ENCODE measurements around the gene CFAP92.

Gene CFAP92

DNA sequence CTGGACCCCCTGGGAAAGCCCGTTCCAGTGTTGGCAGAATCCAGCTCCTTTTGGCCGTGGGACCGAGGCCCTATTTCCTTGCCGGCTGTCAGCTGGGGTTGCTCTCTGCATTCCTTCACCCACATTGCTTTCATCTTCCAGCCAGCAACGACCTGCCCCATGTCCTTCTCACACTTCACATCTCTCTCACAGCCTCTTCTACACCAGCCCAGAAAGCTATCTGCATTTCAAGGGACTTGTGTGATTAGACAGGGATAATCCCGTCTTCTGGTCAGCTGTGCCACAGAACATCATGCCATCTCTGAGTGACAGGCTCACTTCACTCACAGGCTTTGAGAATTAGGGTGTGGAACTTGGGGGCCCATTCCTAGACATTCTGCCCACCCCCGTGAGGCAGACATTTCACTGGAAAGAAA, 23.6 kb upstream of the CFAP92 start:
- DNase-seq (ENCODE audit: low spot score): no peak
- ChIA-PET POLR2A (ENCODE audit: low non-redundant PET) (no interaction called here), CTCF (interaction anchor here (0.8 to 2.7 kb wide), 3 partner anchors 13 to 48 kb away, joined by 3 to 21 read pairs (median 9); no protein-coding TSS in a partner anchor)
- TF ChIP-seq, protein P1, sequence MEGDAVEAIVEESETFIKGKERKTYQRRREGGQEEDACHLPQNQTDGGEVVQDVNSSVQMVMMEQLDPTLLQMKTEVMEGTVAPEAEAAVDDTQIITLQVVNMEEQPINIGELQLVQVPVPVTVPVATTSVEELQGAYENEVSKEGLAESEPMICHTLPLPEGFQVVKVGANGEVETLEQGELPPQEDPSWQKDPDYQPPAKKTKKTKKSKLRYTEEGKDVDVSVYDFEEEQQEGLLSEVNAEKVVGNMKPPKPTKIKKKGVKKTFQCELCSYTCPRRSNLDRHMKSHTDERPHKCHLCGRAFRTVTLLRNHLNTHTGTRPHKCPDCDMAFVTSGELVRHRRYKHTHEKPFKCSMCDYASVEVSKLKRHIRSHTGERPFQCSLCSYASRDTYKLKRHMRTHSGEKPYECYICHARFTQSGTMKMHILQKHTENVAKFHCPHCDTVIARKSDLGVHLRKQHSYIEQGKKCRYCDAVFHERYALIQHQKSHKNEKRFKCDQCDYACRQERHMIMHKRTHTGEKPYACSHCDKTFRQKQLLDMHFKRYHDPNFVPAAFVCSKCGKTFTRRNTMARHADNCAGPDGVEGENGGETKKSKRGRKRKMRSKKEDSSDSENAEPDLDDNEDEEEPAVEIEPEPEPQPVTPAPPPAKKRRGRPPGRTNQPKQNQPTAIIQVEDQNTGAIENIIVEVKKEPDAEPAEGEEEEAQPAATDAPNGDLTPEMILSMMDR (conservative IDR thresholded peaks at IDR 0.05; ENCODE audit: low read depth): no peak
- no peak overlapping the region for H3K27ac ChIP-seq

DNA sequence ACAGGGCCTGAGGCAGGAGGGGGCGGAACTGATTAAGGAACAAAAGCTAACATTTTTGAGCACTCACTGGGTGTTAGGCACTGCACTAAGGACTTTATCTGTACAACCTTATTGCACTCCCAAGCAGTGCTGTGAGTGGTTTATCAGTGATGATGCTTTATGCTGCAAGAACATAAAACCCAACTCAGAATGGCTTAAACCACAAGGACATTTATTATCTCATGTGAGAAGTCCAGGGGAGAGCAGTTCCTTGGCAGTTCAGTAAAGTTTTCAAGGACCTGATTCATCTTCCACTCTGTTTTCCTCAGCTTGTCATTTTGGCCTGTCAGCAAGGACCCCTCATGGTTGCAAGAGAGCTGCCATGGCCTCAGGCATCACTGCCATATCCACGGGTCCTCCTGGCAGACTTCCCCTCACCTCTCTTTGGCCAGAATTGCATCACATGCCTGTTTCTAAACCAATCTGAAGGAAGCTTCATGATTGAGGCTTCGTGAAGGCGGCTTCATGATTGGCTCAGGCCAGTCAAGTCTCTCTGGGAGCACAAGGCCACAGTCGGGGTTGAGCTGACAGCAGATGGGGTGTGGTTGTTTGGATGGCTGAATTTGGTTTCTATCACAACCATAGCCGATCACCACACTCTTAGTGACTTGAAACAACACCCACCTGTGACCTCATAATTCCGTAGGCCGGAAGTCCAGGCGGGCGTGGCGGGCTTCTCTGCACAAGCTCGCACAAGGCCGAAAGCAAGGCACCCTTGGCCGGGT, 23.0 kb upstream of the CFAP92 start:
- DNase-seq (ENCODE audit: low spot score): no peak
- TF ChIP-seq, protein P1 (conservative IDR thresholded peaks at IDR 0.05; ENCODE audit: low read depth): no peak
- CTCF ChIA-PET: interaction anchor here (0.6 to 2.7 kb wide), 6 partner anchors 11 to 134 kb away, joined by 3 to 21 read pairs (median 4); partner anchors contain the start of gene CFAP92
- POLR2A ChIA-PET (ENCODE audit: low non-redundant PET): interaction anchor here (0.5 kb wide), 1 partner anchor 138 kb away, joined by 7 read pairs; no protein-coding TSS in a partner anchor
- H3K27ac ChIP-seq: no peak overlapping the region

DNA sequence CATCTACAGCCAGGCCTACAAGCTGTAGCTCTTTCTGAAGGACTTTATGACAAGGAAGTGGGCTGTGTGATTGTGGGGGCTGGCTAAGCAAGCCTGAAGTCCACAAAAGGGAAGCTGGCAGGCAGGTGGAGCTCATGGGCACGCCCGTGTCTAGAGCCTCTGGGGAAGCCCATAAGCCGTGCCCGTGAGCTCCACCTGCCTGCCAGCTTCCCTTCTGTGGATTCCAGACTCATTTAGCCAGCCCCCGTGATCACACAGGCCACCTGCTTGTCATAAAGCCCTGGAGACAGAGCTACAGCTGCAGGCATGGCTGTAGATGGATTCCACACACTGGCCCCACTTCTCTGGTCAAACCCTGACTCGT, 22.5 kb upstream of the CFAP92 start:
- DNase-seq (ENCODE audit: low spot score): no peak
- ChIA-PET CTCF (interaction anchor here (0.6 to 2.7 kb wide), 9 partner anchors 8 to 259 kb away, joined by 3 to 21 read pairs (median 3); partner anchors contain the start of gene CFAP92), POLR2A (ENCODE audit: low non-redundant PET) (no interaction called here)
- TF ChIP-seq, protein P1 (conservative IDR thresholded peaks at IDR 0.05; ENCODE audit: low read depth): no peak
- H3K27ac ChIP-seq: no peak overlapping the region

DNA sequence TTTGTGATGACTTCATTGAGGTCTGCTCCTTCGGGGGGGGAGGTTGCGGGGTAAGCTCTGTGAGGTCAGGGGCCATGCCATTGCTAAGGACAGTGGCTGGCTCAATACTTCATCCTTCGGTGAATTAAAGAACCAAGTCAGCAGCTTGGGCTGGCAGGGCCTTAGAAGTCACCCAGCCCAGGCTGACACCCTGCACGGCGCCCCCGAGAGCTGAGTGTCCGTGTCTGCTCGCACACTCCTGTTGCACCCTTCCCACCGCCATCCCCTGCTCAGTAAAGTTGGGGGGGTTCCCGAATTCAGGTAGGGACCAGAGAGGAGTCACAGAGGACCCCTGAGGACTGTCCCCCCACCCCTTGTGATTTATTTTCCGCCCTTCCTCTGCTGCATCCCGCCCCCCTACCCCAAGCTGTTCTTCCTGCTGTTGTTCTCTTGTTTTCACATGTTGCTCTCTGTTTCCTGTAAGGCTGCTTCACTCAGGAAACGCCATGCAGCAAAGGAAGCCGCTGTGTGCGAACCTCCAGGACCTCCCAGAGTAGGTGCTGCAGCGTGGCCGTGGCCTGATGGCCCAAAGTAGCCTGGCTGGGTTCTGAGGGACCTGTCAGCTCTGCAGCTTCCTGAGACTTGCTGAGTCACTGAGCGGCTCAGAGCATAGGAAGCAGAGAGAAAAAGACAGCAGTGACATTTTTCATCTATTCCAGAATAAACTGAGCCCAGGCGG, 21.7 kb upstream of the CFAP92 start:
- TF ChIP-seq, protein P1 (conservative IDR thresholded peaks at IDR 0.05; ENCODE audit: low read depth): no peak
- H3K27ac ChIP-seq: no peak overlapping the region
- POLR2A ChIA-PET (ENCODE audit: low non-redundant PET): no interaction called here
- no peak for DNase-seq (ENCODE audit: low spot score)
- CTCF ChIA-PET: interaction anchor here (0.6 to 2.7 kb wide), 9 partner anchors 9 to 258 kb away, joined by 3 to 21 read pairs (median 3); partner anchors contain the start of gene CFAP92

DNA sequence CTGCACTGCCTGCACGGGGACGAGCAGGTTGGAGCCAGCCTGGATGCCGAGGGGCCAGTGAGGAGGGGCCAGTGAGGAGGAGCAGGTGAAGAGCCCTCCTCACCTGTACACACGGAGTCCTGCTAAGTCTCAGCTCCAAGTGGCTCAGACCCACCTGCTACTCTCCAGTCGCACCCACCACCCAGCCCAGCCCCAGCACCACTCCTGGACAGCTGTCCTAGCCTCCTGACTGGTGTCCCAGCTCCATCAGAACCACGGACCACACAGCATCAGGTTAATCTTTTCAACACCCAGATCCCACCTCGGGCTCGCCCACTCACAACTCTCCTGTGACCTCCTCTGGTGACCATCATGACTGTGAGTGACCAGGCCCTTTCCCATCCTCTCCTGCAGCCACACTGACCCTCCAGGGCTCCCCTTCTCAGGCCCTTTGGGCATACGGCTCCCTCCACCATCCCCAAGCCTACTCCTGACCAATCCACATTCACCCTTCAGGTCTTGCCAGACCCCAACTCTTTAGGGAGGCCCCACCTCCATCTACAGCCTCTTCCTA, 21.0 kb upstream of the CFAP92 start:
- no peak overlapping the region for H3K27ac ChIP-seq
- TF ChIP-seq, protein P1 (conservative IDR thresholded peaks at IDR 0.05; ENCODE audit: low read depth): no peak
- ChIA-PET CTCF (interaction anchor here (0.7 to 2.7 kb wide), 3 partner anchors 16 to 87 kb away, joined by 3 to 21 read pairs (median 3); no protein-coding TSS in a partner anchor), POLR2A (ENCODE audit: low non-redundant PET) (no interaction called here)
- DNase-seq (ENCODE audit: low spot score): no peak

DNA sequence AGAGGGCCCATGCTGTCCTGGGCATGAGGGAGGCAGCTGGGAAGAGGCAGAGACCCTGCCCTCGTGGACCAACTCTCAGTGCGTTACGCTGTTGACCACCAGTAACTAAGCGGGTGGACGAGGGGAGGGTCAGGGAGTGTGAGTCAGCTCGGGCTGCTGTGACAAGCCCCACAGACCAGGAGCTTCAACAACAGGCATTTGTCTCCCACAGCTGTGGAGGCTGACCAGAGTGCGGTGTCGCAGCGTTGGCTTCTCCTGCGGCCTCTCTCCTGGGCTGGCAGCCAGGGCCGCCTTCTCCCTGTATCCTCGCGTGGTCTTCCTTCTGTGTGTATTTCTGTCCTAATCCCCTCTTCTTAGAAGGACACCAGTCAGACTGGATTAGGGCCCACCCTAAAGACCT, 20.3 kb upstream of the CFAP92 start:
- no peak overlapping the region for H3K27ac ChIP-seq
- ChIA-PET POLR2A (ENCODE audit: low non-redundant PET) (no interaction called here), CTCF (no interaction called here)
- TF ChIP-seq, protein P1 (conservative IDR thresholded peaks at IDR 0.05; ENCODE audit: low read depth): no peak
- no peak for DNase-seq (ENCODE audit: low spot score)
